GM19238 (cell line): ENCODE measurements around the gene ZNF652.
A peak's percentile ranks its signal among the peaks of the same experiment; 100 is the strongest.
"Not testable (repeated sequence)": the region's sequence is repeated elsewhere in the genome, so short reads cannot be mapped to it uniquely, and the experiment has no call there.

ENCODE experiments used
- DNase-seq: peaks from one replicate; pipeline ENCODE4 v3.0.0; 2011; ENCODE audit warnings: low spot score; ENCODE audit not compliant: insufficient read length

Gene ZNF652

GRCh38 chr17:49361902-49362722 is at the start of gene ZNF652:
TSS of gene ZNF652 (minus strand) at chr17:49362250. CDS start at chr17:49317725, 44,525 bp downstream.
- DNase-seq, result peak; percentile 96

DNA sequence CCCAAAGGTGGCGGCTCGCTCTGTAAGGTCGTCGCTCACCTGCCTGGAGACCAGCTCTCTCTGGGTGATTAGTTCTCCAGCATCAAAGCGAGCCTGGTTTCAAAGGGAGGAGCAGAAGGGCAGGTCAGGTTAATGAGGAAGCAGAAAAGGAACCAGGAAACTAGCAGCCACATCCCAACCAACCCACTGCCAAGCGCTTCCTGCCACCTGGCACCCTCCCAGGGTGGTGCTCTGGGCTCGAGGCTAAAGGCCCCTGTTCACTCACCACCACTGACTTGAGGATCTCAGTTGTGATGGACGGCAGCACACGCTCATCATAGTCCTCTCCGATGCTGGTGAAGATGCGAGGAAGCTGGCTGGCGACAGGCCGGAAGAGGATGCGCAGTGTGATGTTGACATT is 47.0 kb upstream of the ZNF652 start:
- DNase-seq, result no peak

- peak; percentile 84 for DNase-seq
Observed at GRCh38 chr17:49407981-49408501, 46.0 kb upstream of the ZNF652 start.

DNA sequence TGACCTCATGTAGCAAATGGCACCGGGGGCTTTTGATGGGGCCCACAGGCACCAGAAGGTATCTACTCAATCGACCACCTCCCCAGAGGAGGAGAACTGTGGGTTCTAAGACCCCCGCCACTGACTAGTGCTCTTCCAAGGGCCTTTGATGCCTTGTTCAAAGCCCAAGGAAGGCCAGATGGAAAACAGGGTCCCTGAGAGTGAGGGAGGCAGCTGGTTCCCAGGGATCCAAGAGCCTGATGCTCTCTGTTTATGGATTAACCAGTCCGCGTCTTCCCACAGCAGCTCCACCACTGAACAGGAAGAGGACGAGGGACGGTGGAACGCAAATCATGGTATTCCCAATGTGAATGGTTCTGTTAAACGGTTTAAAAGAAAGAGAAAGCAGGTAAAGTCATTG is 45.0 kb upstream of the ZNF652 start:
- DNase-seq, result no peak

GRCh38 chr17:49406421-49407061 is 44.5 kb upstream of the ZNF652 start:
- no peak for DNase-seq

DNA sequence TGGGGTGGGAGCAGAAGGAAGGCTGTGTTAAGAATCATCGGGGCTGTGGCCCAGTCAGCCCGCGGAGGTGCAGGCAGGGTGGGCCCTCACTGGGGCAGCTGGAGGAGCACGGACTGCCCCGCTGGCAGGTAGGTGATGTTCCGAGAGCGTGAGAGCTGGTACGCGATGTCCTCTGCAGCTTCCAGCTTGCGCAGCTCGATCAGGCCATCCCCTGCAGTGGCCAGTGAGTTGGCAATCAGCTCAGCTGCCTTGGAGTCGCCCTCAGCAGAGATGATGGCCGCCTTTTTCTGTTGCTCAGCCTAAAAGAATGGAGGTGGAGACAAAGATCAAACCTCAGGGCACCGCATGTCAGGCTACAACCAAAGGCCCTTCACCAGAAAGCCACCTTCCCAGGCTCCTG is 42.9 kb upstream of the ZNF652 start:
- DNase-seq, result no peak

- no peak for DNase-seq
Observed at GRCh38 chr17:49404361-49404760, 42.3 kb upstream of the ZNF652 start.

DNA sequence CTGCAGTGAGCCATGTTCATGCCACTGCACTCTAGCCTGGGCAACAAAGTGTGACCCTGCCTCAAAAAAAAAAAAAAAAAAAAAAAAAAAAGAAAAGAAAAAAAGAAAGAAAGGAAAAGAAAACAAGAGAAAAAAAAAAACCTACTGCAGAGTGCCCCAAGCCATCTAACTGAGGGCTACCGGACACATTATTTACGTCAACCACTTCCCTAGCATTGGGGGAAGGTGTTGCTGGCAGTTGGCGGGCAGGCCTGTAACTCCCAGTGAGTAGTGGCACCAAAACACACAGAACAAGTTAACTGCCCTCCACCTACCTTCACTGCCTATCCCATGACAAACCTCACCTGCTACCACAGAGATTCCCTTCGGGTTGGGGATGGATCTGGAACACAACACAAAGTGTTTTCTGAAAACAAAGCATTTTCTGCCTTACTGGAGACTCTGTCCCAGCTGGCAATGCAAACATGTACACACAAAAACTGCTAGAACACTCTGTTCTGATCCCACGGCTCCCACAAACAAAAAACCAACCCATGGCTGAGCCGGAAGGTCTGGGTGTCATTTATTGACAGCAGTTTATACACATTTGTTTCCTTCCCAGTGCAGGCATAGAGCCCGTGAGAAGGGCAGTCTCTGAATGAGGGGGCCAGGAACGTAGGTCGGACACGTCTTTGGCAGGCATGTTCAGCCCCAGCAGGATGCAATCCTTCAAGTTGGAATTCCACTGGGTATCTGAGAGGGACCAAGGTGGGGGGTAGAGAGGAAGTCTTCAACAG is 41.7 kb upstream of the ZNF652 start:
- no peak for DNase-seq

DNA sequence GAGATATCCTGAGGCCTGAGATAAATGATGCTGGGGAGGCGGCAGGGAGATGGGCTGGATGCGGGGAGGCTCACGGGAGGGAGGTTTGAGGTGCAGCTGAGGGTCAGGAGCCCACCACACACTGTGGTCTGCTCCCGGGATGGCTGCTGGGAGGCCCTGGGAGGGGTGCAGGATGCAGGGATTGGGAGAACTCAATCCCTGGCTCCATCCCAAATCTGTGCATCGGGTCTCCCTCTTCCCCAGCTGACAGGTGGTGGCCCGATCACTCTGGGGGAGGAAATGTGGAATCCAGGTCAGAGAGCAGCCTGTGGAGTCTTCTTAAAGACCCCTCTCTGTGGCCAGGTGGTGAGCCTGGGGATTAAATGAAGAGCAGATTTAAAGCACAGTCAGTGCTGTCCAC is 40.7 kb upstream of the ZNF652 start:
- DNase-seq, result no peak

- no peak for DNase-seq
Observed at GRCh38 chr17:49401971-49402611, 40.0 kb upstream of the ZNF652 start.

DNA sequence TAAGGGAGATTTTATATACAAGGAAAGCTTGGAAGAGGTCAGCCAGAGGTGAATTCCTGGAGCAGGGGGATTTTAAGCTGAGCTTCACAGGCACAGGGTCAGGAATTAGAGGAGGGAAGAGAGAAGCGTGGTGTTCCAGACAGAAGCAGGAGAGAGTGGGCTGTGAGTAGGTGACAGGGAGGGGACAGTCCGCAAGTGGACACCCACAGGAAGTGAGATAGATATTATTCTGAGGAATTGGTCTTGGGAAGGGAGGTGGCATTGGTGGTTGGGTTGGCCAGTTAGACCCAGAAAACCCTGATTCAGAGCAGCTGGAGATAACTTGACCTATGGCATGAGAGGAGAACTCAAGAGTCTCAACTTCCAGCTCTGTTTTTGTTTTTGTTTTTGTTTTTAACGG is 37.9 kb upstream of the ZNF652 start:
- no peak for DNase-seq

GRCh38 chr17:49397586-49397985 is 35.5 kb upstream of the ZNF652 start:
- DNase-seq, result no peak

DNA sequence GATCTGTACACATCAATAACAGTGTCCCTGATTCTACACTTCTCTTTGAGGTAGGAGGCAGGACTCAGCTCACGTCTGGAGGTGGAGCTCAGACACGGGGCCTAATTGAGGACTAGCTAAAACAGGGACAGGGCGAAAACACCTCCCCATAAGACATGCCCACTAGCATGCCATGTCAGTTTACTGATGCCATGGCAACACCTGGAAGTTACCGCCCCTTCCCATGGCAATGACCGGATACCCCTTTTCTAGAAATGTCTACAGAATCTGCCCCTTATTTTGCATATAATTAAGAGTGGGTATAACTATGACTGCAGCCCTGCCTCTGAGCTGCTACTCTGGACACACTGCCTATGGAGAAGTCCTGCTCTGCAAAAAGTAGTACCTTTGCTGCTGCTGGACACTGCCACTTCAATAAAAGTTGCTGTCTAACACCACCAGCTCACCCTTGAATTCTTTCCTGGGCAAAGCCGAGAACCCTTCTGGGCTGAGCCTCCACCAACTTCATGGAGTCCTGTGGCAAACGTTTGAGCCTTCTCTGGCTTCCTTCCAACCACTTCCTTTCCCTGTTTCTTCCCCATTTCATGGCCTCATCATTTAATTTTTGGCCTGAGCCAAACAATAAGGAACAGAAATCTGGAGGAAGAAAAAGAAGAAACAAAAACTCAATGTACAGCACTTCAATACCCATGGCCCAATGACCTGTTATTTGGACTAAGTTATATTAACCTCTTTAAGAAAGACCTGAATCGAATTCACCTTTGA is 31.6 kb upstream of the ZNF652 start:
- DNase-seq, result no peak

GRCh38 chr17:49390548-49391324 is 28.7 kb upstream of the ZNF652 start:
- peak; percentile 48 for DNase-seq

DNA sequence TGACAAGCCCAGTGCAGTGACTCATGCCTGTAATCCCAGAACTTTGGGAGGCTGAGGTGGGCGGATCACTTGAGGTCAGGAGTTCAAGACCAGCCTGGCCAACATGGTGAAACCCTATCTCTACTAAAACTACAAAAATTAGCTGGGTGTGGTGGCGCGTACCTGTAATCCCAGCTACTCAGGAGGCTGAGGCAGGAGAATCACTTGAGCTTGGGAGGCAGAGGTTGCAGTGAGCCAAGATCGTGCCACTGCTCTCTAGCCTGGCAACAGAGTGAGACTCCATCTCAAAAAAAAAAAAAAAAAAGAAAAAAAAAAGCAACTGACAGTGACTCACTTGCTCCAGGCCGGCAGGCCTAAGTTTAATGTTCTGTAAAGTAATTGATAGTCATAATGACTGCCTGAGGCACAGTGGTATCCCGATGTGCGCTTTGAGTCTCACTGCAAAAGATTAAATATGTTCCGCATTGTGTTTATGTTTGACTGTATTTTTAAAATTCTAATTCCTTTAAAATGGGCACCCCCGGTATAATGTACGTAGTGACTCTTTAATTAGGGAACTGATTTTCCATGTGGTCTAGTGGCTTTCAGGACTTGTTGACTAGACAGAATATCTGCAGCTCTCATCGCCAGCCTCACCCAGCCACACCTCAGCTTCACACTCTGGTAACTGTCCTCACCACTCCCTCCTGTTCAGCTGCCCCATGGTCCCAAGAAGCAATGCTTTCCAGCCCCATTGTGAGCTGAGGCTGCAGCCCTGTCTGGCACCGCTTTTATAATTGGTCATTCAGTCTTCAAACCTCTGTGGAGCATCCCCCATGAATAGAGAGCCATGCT is 27.7 kb upstream of the ZNF652 start:
- DNase-seq, result not testable (repeated sequence)

- no peak for DNase-seq
Observed at GRCh38 chr17:49388692-49389513, 26.9 kb upstream of the ZNF652 start.

GRCh38 chr17:49388290-49388640 is 26.2 kb upstream of the ZNF652 start:
- DNase-seq, result no peak
